Activated CD4-positive, alpha-beta T cell treated with anti-CD3 and anti-CD28 coated beads, Interleukin-2, Interleukin-6, amounts not matched to agents 100 ng/mL and 50 ng/mL, durations not matched to agents 16 hours and 8 hours (primary cell): ENCODE measurements around the gene CAPN5.

Experiments
- DNase-seq: peaks from one replicate; pipeline ENCODE4 v3.0.0-alpha.2; 2020

Gene CAPN5

GRCh38 chr11:77138106-77138649, 71.4 kb downstream of the CAPN5 start:
- no peak for DNase-seq

GRCh38 chr11:77139201-77139600, 72.4 kb downstream of the CAPN5 start:
- no peak for DNase-seq

GRCh38 chr11:77140231-77140851, 73.6 kb downstream of the CAPN5 start:
- no peak for DNase-seq

GRCh38 chr11:77141034-77141433, 74.3 kb downstream of the CAPN5 start:
- no peak for DNase-seq

GRCh38 chr11:77141475-77141874, 74.7 kb downstream of the CAPN5 start:
- DNase-seq, result no peak

- peak; percentile 37 for DNase-seq
Measured at GRCh38 chr11:77142091-77142975, 75.6 kb downstream of the CAPN5 start.

- no peak for DNase-seq
Measured at GRCh38 chr11:77143405-77144020, 76.7 kb downstream of the CAPN5 start.

GRCh38 chr11:77144196-77144856, 77.6 kb downstream of the CAPN5 start:
- no peak for DNase-seq

GRCh38 chr11:77144857-77145428, 78.2 kb downstream of the CAPN5 start:
- DNase-seq, result no peak

- DNase-seq, result no peak
Measured at GRCh38 chr11:77146261-77147035, 79.7 kb downstream of the CAPN5 start.

- DNase-seq, result no peak
Measured at GRCh38 chr11:77147036-77147315, 80.2 kb downstream of the CAPN5 start.

GRCh38 chr11:77147668-77148321, 81.0 kb downstream of the CAPN5 start:
- DNase-seq, result peak; percentile 32

- no peak for DNase-seq
Measured at GRCh38 chr11:77148963-77149715, 82.4 kb downstream of the CAPN5 start.

- no peak for DNase-seq
Measured at GRCh38 chr11:77149716-77150392, 83.1 kb downstream of the CAPN5 start.

- DNase-seq, result no peak
Measured at GRCh38 chr11:77150836-77151235, 84.1 kb downstream of the CAPN5 start.

GRCh38 chr11:77151804-77152509, 85.2 kb downstream of the CAPN5 start:
- DNase-seq, result peak; percentile 76

- no peak for DNase-seq
Measured at GRCh38 chr11:77152846-77153245, 86.1 kb downstream of the CAPN5 start.

GRCh38 chr11:77153276-77154185, 86.8 kb downstream of the CAPN5 start:
- no peak for DNase-seq
